MCF 10A (cell line): Measurements from ENCODE around the gene CTNNB1. TPM values are rescaled to one million over a fixed set of nuclear protein-coding genes. Genes with fewer than 3 reads are reported as not detected.

Experiments
- BruUV-seq: library from RNA; stranded (reverse); fragments of 400-500 nt; replicated peaks from 2 replicates; lab custom pipeline; 2021; lab: Mats Ljungman, UMichigan
- CTCF ChIA-PET: fragments of 300-600 bp; sonication (Branson Sonifier 250); formaldehyde crosslinking; extraction: SDS; loops from one replicate; lab custom pipeline; 2021; ENCODE audit warnings: antibody characterized with exemption, inconsistent platforms; lab: Yijun Ruan, JAX
- POLR2A ChIA-PET: fragments of 300-600, 350-650 bp; sonication (Branson Sonifier 250); formaldehyde crosslinking; extraction: SDS; loops from one replicate; lab custom pipeline; 2020; ENCODE audit warnings: antibody characterized with exemption, inconsistent platforms; lab: Yijun Ruan, JAX
- DNase-seq: peaks from one replicate; pipeline ENCODE4 v3.0.0-alpha.2; 2018; ENCODE audit not compliant: unreplicated experiment
- H3K27ac Mint-ChIP-seq: one replicate; pipeline ENCODE4 v1.8.0; 2022; ENCODE audit warnings: mild to moderate bottlenecking, low read depth, mixed read lengths; ENCODE audit not compliant: unreplicated experiment
- H3K27me3 Mint-ChIP-seq: one replicate; pipeline ENCODE4 v1.8.0; 2022; ENCODE audit warnings: mixed read lengths; ENCODE audit not compliant: insufficient read depth, unreplicated experiment
- H3K36me3 Mint-ChIP-seq: one replicate; pipeline ENCODE4 v1.8.0; 2022; ENCODE audit warnings: mild to moderate bottlenecking, moderate library complexity, mixed read lengths; ENCODE audit not compliant: insufficient read depth, unreplicated experiment
- H3K4me1 Mint-ChIP-seq: one replicate; pipeline ENCODE4 v1.8.0; 2022; ENCODE audit warnings: mixed read lengths; ENCODE audit not compliant: insufficient read depth, unreplicated experiment
- H3K4me3 Mint-ChIP-seq: one replicate; pipeline ENCODE4 v1.8.0; 2022; ENCODE audit warnings: mild to moderate bottlenecking, moderate library complexity, mixed read lengths; ENCODE audit not compliant: unreplicated experiment
- H3K9me3 Mint-ChIP-seq: one replicate; pipeline ENCODE4 v1.8.0; 2022; ENCODE audit warnings: mixed read lengths; ENCODE audit not compliant: unreplicated experiment
- CTCF ChIP-seq: fragments of 200-600 bp; IDR thresholded peaks from one replicate; pipeline ENCODE4 v1.8.0; 2022; ENCODE audit warnings: antibody characterized with exemption, mild to moderate bottlenecking; ENCODE audit not compliant: unreplicated experiment
- intact Hi-C: fragments of 100-400 bp; cut with micrococcal nuclease; formaldehyde crosslinking; loops from 2 replicates; pipeline ENCODE4 v1.14.1; 2022
- total RNA-seq: library from RNA; stranded (reverse); gene quantifications from 2 replicates; pipeline ENCODE4 v1.2.3, GENCODE V29; 2022

The CTNNB1 gene
- total RNA-seq, 1 experiment from 2014 or later: 244 TPM

GRCh38 chr3:41202834-41203345 lies 3.6 kb downstream of the CTNNB1 start:
- peak; percentile 22 for TF ChIP-seq CTCF
- H3K4me3 Mint-ChIP-seq: peak overlapping the region; percentile 82
- H3K27ac Mint-ChIP-seq: peak overlapping the region; percentile 74
- peak; percentile 76 for DNase-seq
- H3K4me1 Mint-ChIP-seq: peaks cover 48% of the 10 kb centered on the region
- peaks cover 8% of the 10 kb centered on the region for H3K36me3 Mint-ChIP-seq
- no TSS peak for BruUV-seq
- CTCF ChIA-PET: interaction anchor here (0.5 to 4.3 kb wide), 31 partner anchors 8 to 1629 kb away, joined by 3 to 37 read pairs (median 4); no protein-coding TSS in a partner anchor
- intact Hi-C loops: loop anchor here (1.0 to 10.0 kb wide), 8 partner anchors 64 to 876 kb away; partner anchors contain the start of gene ZNF619
- no peaks in the 10 kb centered on the region for H3K9me3 Mint-ChIP-seq
- POLR2A ChIA-PET: interaction anchor here (0.6 to 1.3 kb wide), 9 partner anchors 9 to 1323 kb away, joined by 3 to 4 read pairs (median 3); no protein-coding TSS in a partner anchor
- no peaks in the 10 kb centered on the region for H3K27me3 Mint-ChIP-seq

DNA sequence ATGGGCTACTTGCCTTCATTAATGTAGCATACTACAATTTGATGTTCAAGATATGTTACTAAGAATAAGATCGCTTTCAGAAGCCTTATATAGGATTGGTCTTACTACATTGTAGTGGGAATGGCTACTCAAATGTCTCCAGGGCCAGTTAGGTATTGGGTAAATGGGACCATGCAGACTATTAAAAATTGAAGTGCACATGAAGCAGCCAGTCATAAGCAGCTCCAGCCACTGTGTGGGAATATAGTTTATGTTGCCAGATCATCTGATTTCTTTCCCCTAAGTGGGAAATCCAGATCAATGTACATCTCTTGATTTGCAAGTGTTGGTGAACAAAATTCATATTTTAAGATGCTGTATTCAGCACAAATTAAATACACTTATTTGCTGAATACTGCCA lies 5.1 kb downstream of the CTNNB1 start:
- H3K9me3 Mint-ChIP-seq: no peaks in the 10 kb centered on the region
- no peak overlapping the region for H3K4me3 Mint-ChIP-seq
- H3K4me1 Mint-ChIP-seq: peaks cover 62% of the 10 kb centered on the region
- BruUV-seq: no TSS peak
- DNase-seq: no peak
- H3K36me3 Mint-ChIP-seq: peaks cover 8% of the 10 kb centered on the region
- ChIA-PET POLR2A (interaction anchor here (0.9 to 1.9 kb wide), 5 partner anchors 11 to 363 kb away, joined by 3 to 8 read pairs (median 4); no protein-coding TSS in a partner anchor), CTCF (interaction anchor here (0.7 to 4.3 kb wide), 3 partner anchors 132 to 622 kb away, joined by 3 to 37 read pairs (median 9); no protein-coding TSS in a partner anchor)
- no peak for TF ChIP-seq CTCF
- H3K27ac Mint-ChIP-seq: no peak overlapping the region
- intact Hi-C loops: loop anchor here (5.0 to 10.0 kb wide), 5 partner anchors 63 to 730 kb away; partner anchors contain the start of gene ZNF619
- no peaks in the 10 kb centered on the region for H3K27me3 Mint-ChIP-seq

DNA sequence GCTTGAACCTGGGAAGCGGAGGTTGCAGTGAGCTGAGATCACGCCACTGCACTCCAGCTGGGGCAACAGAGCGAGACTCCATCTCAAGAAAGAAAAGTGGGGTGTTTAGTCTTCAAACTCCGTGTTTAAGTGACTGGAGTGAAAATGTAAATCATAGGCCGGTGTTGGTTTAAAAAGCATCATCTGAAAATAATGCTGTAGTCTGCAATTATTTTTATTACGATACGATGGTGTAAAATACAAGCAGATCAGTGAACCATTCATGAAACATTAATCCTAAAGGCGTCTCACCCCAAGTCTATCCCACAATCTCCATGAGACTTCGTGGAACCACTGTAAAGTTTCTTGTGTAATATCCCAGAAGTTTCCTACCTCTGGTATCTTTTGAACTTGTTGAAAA lies 6.3 kb downstream of the CTNNB1 start:
- no peak for DNase-seq
- intact Hi-C loops: loop anchor here (10.0 kb wide), 1 partner anchor 731 kb away; the partner anchor contains the start of gene ZNF619
- CTCF ChIA-PET: interaction anchor here (0.7 to 4.3 kb wide), 4 partner anchors 429 to 628 kb away, joined by 3 to 37 read pairs (median 6); no protein-coding TSS in a partner anchor
- no peaks in the 10 kb centered on the region for H3K27me3 Mint-ChIP-seq
- H3K4me3 Mint-ChIP-seq: no peak overlapping the region
- H3K36me3 Mint-ChIP-seq: no peaks in the 10 kb centered on the region
- TF ChIP-seq CTCF: no peak
- no peak overlapping the region for H3K27ac Mint-ChIP-seq
- peaks cover 64% of the 10 kb centered on the region for H3K4me1 Mint-ChIP-seq
- H3K9me3 Mint-ChIP-seq: no peaks in the 10 kb centered on the region
- BruUV-seq: no TSS peak
- POLR2A ChIA-PET: interaction anchor here (1.1 to 1.6 kb wide), 2 partner anchors 19 to 41 kb away, joined by 3 to 5 read pairs; no protein-coding TSS in a partner anchor

- no TSS peak for BruUV-seq
- Mint-ChIP-seq H3K27me3 (no peaks in the 10 kb centered on the region), H3K9me3 (no peaks in the 10 kb centered on the region), H3K4me1 (peaks cover 52% of the 10 kb centered on the region), H3K36me3 (peaks cover 8% of the 10 kb centered on the region), H3K27ac (no peak overlapping the region), H3K4me3 (no peak overlapping the region)
- DNase-seq: no peak
- ChIA-PET CTCF (interaction anchor here (0.7 to 2.3 kb wide), 2 partner anchors 9 to 487 kb away, joined by 3 to 7 read pairs; no protein-coding TSS in a partner anchor), POLR2A (interaction anchor here (0.8 kb wide), 1 partner anchor 265 kb away, joined by 4 read pairs; no protein-coding TSS in a partner anchor)
- intact Hi-C loops: loop anchor here (10.0 kb wide), 1 partner anchor 733 kb away; the partner anchor contains the start of gene ZNF619
- TF ChIP-seq CTCF: no peak
Measured at GRCh38 chr3:41207355-41207754, 8.1 kb downstream of the CTNNB1 start.
